HL-60 (cell line): ENCODE data around the gene FAM72A.

ENCODE experiments used
- CTCF ChIP-seq: IDR thresholded peaks from one replicate; pipeline ENCODE4 v1.5.1; 2011; ENCODE audit warnings: low read length, control low read depth, inconsistent platforms; ENCODE audit not compliant: insufficient read depth
- GABPA ChIP-seq: IDR thresholded peaks from 2 replicates; pipeline ENCODE4 v1.6.1; 2012; ENCODE audit warnings: low read depth
- POLR2AphosphoS5 ChIP-seq: IDR thresholded peaks from 2 replicates; pipeline ENCODE4 v1.6.1; 2012; ENCODE audit warnings: low read depth
- REST ChIP-seq: IDR thresholded peaks from 2 replicates; pipeline ENCODE4 v1.6.1; 2012; ENCODE audit warnings: low read depth; ENCODE audit not compliant: insufficient replicate concordance

- TF ChIP-seq CTCF (no peak), POLR2AphosphoS5 (no peak), REST (no peak), GABPA (no peak)
These were observed 56.8 kb downstream of the FAM72A start for GRCh38 chr1:206145771-206146290.
